Measurements from ENCODE around the gene ANKS1A. TPM values are rescaled to one million over a fixed set of nuclear protein-coding genes. Genes with fewer than 3 reads are reported as not detected.

The ANKS1A gene
- total RNA-seq, 1 donor from 2014 or later = 17.0 TPM

DNA sequence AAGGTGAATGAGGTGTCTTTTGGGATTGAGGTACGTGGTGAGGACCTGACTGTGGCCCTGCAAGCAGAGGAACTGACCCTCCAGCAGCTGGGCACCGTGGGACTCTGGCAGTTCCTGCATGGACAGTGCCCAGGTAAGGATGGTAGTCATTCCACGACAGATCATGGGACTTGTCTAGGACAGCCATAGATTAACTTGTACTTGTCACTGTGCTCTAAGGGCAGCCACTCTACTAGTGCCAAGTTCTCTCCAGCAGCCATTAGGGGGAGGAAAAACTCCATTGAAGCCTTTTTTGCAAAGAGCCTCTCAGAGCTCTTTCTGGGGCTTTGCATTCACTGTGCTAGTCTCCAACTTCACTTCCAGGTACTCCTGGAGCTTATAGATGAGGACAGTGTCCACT is 21.6 kb upstream of the ANKS1A start:
- Histone ChIP-seq H3K36me3 (no peaks in the 10 kb centered on the region), H3K4me3 (no peak overlapping the region), H3K9ac (no peak overlapping the region), H4K20me1 (ENCODE audit: low read depth) (no peaks in the 10 kb centered on the region), H3F3A (ENCODE audit: low read depth) (no peaks in the 10 kb centered on the region), H3K79me2 (ENCODE audit: low read depth) (no peaks in the 10 kb centered on the region), H3K27me3 (no peaks in the 10 kb centered on the region), H3K9me3 (ENCODE audit: low read depth) (no peaks in the 10 kb centered on the region), H3K4me1 (no peaks in the 10 kb centered on the region), H2AFZ (replicated peaks) (no peak overlapping the region), H3K27ac (no peak overlapping the region), H3K4me2 (no peak overlapping the region)
- Mint-ChIP-seq H3K9me3 (no peaks in the 10 kb centered on the region), H3K27ac (no peak overlapping the region), H3K27me3 (ENCODE audit: insufficient read depth, low read depth) (no peaks in the 10 kb centered on the region), H3K36me3 (peaks cover 3% of the 10 kb centered on the region), H3K4me3 (no peak overlapping the region), H3K4me1 (no peaks in the 10 kb centered on the region)
- DNase-seq (ENCODE audit: low spot score) = no peak
- TF ChIP-seq EZH2phosphoT487 (IDR thresholded peaks at IDR 0.05) = no peak
- TF ChIP-seq, protein P1, sequence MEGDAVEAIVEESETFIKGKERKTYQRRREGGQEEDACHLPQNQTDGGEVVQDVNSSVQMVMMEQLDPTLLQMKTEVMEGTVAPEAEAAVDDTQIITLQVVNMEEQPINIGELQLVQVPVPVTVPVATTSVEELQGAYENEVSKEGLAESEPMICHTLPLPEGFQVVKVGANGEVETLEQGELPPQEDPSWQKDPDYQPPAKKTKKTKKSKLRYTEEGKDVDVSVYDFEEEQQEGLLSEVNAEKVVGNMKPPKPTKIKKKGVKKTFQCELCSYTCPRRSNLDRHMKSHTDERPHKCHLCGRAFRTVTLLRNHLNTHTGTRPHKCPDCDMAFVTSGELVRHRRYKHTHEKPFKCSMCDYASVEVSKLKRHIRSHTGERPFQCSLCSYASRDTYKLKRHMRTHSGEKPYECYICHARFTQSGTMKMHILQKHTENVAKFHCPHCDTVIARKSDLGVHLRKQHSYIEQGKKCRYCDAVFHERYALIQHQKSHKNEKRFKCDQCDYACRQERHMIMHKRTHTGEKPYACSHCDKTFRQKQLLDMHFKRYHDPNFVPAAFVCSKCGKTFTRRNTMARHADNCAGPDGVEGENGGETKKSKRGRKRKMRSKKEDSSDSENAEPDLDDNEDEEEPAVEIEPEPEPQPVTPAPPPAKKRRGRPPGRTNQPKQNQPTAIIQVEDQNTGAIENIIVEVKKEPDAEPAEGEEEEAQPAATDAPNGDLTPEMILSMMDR (IDR thresholded peaks at IDR 0.05) = no peak
- TF ChIP-seq EZH2 (IDR thresholded peaks at IDR 0.05) = no peak

DNA sequence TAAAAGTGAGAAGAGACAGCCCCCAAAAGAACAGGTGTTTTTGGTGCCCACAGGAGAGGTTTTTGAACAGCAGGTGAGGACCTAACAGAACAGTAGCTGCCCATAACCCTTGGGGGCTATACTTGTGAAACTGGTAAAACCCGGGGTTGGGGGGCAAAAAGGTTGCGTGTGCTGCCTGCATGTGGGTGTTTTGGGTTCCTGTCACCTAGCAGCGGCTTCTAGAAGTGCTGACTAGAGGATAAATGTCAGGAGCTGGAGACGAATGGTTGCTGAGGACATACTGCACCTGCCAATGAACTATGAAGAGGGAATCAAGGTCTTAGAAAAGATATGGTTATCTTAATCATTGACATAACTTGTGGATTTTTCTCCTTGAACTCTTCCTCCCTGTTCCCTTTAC is 17.2 kb upstream of the ANKS1A start:
- Histone ChIP-seq H3K4me1 (no peaks in the 10 kb centered on the region), H4K20me1 (ENCODE audit: low read depth) (no peaks in the 10 kb centered on the region), H3K4me3 (no peak overlapping the region), H3K27ac (no peak overlapping the region), H3K9me3 (ENCODE audit: low read depth) (no peaks in the 10 kb centered on the region), H3K9ac (no peak overlapping the region), H3K36me3 (no peaks in the 10 kb centered on the region), H3K79me2 (ENCODE audit: low read depth) (no peaks in the 10 kb centered on the region), H3F3A (ENCODE audit: low read depth) (peaks cover 2% of the 10 kb centered on the region), H2AFZ (replicated peaks) (no peak overlapping the region), H3K27me3 (no peaks in the 10 kb centered on the region), H3K4me2 (no peak overlapping the region)
- peaks cover 5% of the 10 kb centered on the region for H3K36me3 Mint-ChIP-seq
- H3K27ac Mint-ChIP-seq = no peak overlapping the region
- TF ChIP-seq EZH2 (IDR thresholded peaks at IDR 0.05) (no peak), EZH2phosphoT487 (IDR thresholded peaks at IDR 0.05) (no peak)
- TF ChIP-seq, protein P1 (IDR thresholded peaks at IDR 0.05) = no peak
- no peaks in the 10 kb centered on the region for H3K27me3 Mint-ChIP-seq (ENCODE audit: insufficient read depth, low read depth)
- no peaks in the 10 kb centered on the region for H3K4me1 Mint-ChIP-seq
- H3K4me3 Mint-ChIP-seq = no peak overlapping the region
- no peak for DNase-seq (ENCODE audit: low spot score)
- H3K9me3 Mint-ChIP-seq = no peaks in the 10 kb centered on the region

DNA sequence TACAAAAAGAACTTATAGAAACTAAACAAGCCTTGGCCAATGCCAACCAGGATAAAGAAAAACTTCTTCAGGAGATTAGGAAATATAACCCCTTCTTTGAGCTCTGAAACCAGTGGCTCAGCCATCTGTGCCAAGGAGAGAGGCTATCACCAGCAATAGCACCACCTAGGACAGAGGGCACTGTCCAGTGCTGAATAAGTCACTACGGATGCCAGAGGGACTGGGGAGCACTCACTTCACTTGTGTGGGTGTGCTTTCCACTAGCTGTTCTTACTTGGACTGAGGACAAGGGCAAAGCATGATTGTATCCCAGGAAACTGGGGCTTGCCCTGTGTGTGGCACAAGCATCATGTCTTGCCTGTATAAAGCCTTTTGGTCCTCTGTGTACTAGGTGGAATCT is 16.7 kb upstream of the ANKS1A start:
- no peaks in the 10 kb centered on the region for H3K4me1 Mint-ChIP-seq
- H3K79me2 ChIP-seq (ENCODE audit: low read depth) = no peaks in the 10 kb centered on the region
- H3K36me3 ChIP-seq = no peaks in the 10 kb centered on the region

More for the DNA sequence above, 16.7 kb upstream of the ANKS1A start:
- Histone ChIP-seq H3K4me3 (no peak overlapping the region), H4K20me1 (ENCODE audit: low read depth) (no peaks in the 10 kb centered on the region), H3F3A (ENCODE audit: low read depth) (peaks cover 6% of the 10 kb centered on the region), H3K4me2 (no peak overlapping the region), H3K9ac (no peak overlapping the region), H3K9me3 (ENCODE audit: low read depth) (no peaks in the 10 kb centered on the region), H3K27me3 (no peaks in the 10 kb centered on the region), H3K4me1 (no peaks in the 10 kb centered on the region), H2AFZ (replicated peaks) (no peak overlapping the region), H3K27ac (no peak overlapping the region)
- Mint-ChIP-seq H3K9me3 (no peaks in the 10 kb centered on the region), H3K4me3 (no peak overlapping the region), H3K36me3 (peaks cover 5% of the 10 kb centered on the region), H3K27ac (no peak overlapping the region), H3K27me3 (ENCODE audit: insufficient read depth, low read depth) (no peaks in the 10 kb centered on the region)
- DNase-seq (ENCODE audit: low spot score) = no peak
- TF ChIP-seq EZH2phosphoT487 (IDR thresholded peaks at IDR 0.05) (no peak), EZH2 (IDR thresholded peaks at IDR 0.05) (no peak)
- TF ChIP-seq, protein P1 (IDR thresholded peaks at IDR 0.05) = no peak

Data from neural progenitor cell (in vitro differentiated cells).